ENCODE data around the gene GUCY1A1.

DNA sequence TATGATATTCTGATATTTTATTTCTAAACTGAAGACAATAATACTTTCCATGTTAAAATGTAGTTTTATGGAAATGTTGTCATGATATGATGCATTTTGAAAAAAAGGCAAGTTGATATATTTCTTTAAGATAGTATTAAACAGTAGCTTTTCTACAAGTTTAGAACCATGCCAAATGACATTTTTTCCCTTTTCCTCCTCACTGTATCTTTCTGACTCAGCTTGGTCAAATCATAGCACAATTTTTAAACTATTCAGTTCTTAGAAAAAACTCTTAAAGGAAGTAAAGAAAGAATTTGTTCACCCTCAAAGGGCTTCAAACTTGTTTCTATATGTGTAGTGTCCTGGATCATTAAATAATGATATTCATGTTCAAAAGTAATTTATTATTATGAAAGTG lies 46.0 kb upstream of the GUCY1A1 start:
- TF ChIP-seq, protein P1, sequence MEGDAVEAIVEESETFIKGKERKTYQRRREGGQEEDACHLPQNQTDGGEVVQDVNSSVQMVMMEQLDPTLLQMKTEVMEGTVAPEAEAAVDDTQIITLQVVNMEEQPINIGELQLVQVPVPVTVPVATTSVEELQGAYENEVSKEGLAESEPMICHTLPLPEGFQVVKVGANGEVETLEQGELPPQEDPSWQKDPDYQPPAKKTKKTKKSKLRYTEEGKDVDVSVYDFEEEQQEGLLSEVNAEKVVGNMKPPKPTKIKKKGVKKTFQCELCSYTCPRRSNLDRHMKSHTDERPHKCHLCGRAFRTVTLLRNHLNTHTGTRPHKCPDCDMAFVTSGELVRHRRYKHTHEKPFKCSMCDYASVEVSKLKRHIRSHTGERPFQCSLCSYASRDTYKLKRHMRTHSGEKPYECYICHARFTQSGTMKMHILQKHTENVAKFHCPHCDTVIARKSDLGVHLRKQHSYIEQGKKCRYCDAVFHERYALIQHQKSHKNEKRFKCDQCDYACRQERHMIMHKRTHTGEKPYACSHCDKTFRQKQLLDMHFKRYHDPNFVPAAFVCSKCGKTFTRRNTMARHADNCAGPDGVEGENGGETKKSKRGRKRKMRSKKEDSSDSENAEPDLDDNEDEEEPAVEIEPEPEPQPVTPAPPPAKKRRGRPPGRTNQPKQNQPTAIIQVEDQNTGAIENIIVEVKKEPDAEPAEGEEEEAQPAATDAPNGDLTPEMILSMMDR (IDR thresholded peaks at IDR 0.05) = no peak
- TF ChIP-seq POLR2A (IDR thresholded peaks at IDR 0.05) = no peak
